ENCODE measurements around the gene ZNF343. TPM values are rescaled to one million over a fixed set of nuclear protein-coding genes. Genes with fewer than 3 reads are reported as not detected.

Gene ZNF343
- total and polyA plus RNA-seq, 2 donors (not counting 1 experiment from before 2014, with no cell fraction given), result 11.6 to 23.4 TPM

- no peak overlapping the region for H2AFZ ChIP-seq (ENCODE audit: insufficient read depth, low read depth, low read length, poor library complexity, severe bottlenecking)
- peaks cover 0 to 1% (median 0%) of the 10 kb centered on the region in 3 donors for H3K9me3 ChIP-seq (ENCODE audit: control extremely low read depth in 1 of 3, control insufficient read depth in 2 of 3, insufficient read depth in 1 of 3, low read length in 2 of 3)
- H3K4me3 ChIP-seq (ENCODE audit: control extremely low read depth in 1 of 5, extremely low read depth in 1 of 5, insufficient read depth in 1 of 5, low read depth in 2 of 5, low read length in 4 of 5), result no peak overlapping the region
- no peak overlapping the region for H3K27ac Mint-ChIP-seq
- H3K4me2 ChIP-seq (replicated peaks; ENCODE audit: low read depth, low read length, poor library complexity, severe bottlenecking), result no peak overlapping the region
- H3K79me2 ChIP-seq (ENCODE audit: control insufficient read depth, insufficient read depth, low read length), result no peaks in the 10 kb centered on the region
- intact Hi-C loops (cut with micrococcal nuclease), result no loop called here
- H3K4me1 ChIP-seq (ENCODE audit: control insufficient read depth in 2 of 2, insufficient read depth in 2 of 2, low read length in 2 of 2), result no peaks in the 10 kb centered on the region
- no peak for DNase-seq
- WGBS (ENCODE audit: insufficient coverage), result no CpG with 5 or more reads among the region's 1 CpG
- H3K4me1 Mint-ChIP-seq, result no peaks in the 10 kb centered on the region
- ChIA-PET CTCF (no interaction called here), POLR2A (no interaction called here)
- peaks cover 0 to 6% (median 0%) of the 10 kb centered on the region in 4 experiments for H3K27me3 ChIP-seq (replicated peaks in 1 of 4; ENCODE audit: control extremely low read depth in 1 of 4, control insufficient read depth in 3 of 4, insufficient read depth in 4 of 4, low read length in 3 of 4)
- no peak overlapping the region for H3K4me3 Mint-ChIP-seq
- TF ChIP-seq EZH2 (IDR thresholded peaks at IDR 0.05; ENCODE audit: borderline replicate concordance, insufficient read depth, low read depth, low read length, poor library complexity, severe bottlenecking), result no peak
- TF ChIP-seq, protein P1, sequence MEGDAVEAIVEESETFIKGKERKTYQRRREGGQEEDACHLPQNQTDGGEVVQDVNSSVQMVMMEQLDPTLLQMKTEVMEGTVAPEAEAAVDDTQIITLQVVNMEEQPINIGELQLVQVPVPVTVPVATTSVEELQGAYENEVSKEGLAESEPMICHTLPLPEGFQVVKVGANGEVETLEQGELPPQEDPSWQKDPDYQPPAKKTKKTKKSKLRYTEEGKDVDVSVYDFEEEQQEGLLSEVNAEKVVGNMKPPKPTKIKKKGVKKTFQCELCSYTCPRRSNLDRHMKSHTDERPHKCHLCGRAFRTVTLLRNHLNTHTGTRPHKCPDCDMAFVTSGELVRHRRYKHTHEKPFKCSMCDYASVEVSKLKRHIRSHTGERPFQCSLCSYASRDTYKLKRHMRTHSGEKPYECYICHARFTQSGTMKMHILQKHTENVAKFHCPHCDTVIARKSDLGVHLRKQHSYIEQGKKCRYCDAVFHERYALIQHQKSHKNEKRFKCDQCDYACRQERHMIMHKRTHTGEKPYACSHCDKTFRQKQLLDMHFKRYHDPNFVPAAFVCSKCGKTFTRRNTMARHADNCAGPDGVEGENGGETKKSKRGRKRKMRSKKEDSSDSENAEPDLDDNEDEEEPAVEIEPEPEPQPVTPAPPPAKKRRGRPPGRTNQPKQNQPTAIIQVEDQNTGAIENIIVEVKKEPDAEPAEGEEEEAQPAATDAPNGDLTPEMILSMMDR (IDR thresholded peaks at IDR 0.05), result no peak
- H3K9me3 Mint-ChIP-seq (ENCODE audit: insufficient read depth), result no peaks in the 10 kb centered on the region
- H3K36me3 ChIP-seq (replicated peaks in 1 of 2; ENCODE audit: control extremely low read depth in 1 of 2, control insufficient read depth in 1 of 2, extremely low read depth in 1 of 2, insufficient read depth in 2 of 2, low read length in 1 of 2), result no peaks in the 10 kb centered on the region
- ATAC-seq (ENCODE audit: low read depth), result no peak
- no peak overlapping the region for H3K9ac ChIP-seq (ENCODE audit: low read length)
- H3K27ac ChIP-seq (ENCODE audit: low read length in 2 of 2), result no peak overlapping the region
- no peaks in the 10 kb centered on the region for H4K20me1 ChIP-seq (ENCODE audit: control insufficient read depth, insufficient read depth, low read length, poor library complexity, severe bottlenecking)
- peaks cover 42% of the 10 kb centered on the region for H3K27me3 Mint-ChIP-seq
These were observed 35.5 kb upstream of the ZNF343 start for GRCh38 chr20:2544211-2544610.

- no peak overlapping the region for H3K4me3 Mint-ChIP-seq
- Histone ChIP-seq H3K4me3 (ENCODE audit: control extremely low read depth in 1 of 5, extremely low read depth in 1 of 5, insufficient read depth in 1 of 5, low read depth in 2 of 5, low read length in 4 of 5) (no peak overlapping the region), H3K9me3 (ENCODE audit: control extremely low read depth in 1 of 3, control insufficient read depth in 2 of 3, insufficient read depth in 1 of 3, low read length in 2 of 3) (peaks cover 0 to 1% (median 0%) of the 10 kb centered on the region in 3 donors), H3K36me3 (replicated peaks in 1 of 2; ENCODE audit: control extremely low read depth in 1 of 2, control insufficient read depth in 1 of 2, extremely low read depth in 1 of 2, insufficient read depth in 2 of 2, low read length in 1 of 2) (no peaks in the 10 kb centered on the region), H3K4me1 (ENCODE audit: control insufficient read depth in 2 of 2, insufficient read depth in 2 of 2, low read length in 2 of 2) (no peaks in the 10 kb centered on the region), H3K4me2 (replicated peaks; ENCODE audit: low read depth, low read length, poor library complexity, severe bottlenecking) (no peak overlapping the region), H4K20me1 (ENCODE audit: control insufficient read depth, insufficient read depth, low read length, poor library complexity, severe bottlenecking) (no peaks in the 10 kb centered on the region), H3K27me3 (replicated peaks in 1 of 4; ENCODE audit: control extremely low read depth in 1 of 4, control insufficient read depth in 3 of 4, insufficient read depth in 4 of 4, low read length in 3 of 4) (peaks cover 0 to 12% (median 3%) of the 10 kb centered on the region in 4 experiments), H3K79me2 (ENCODE audit: control insufficient read depth, insufficient read depth, low read length) (no peaks in the 10 kb centered on the region), H2AFZ (ENCODE audit: insufficient read depth, low read depth, low read length, poor library complexity, severe bottlenecking) (no peak overlapping the region), H3K27ac (ENCODE audit: low read length in 2 of 2) (no peak overlapping the region), H3K9ac (ENCODE audit: low read length) (no peak overlapping the region)
- no peak overlapping the region for H3K27ac Mint-ChIP-seq
- 100% methylated on average over 3 of the region's 4 CpGs for WGBS (ENCODE audit: insufficient coverage)
- ATAC-seq (ENCODE audit: low read depth) (no peak), DNase-seq (no peak)
- no peak for TF ChIP-seq EZH2 (IDR thresholded peaks at IDR 0.05; ENCODE audit: borderline replicate concordance, insufficient read depth, low read depth, low read length, poor library complexity, severe bottlenecking)
- H3K4me1 Mint-ChIP-seq, result no peaks in the 10 kb centered on the region
- CTCF ChIA-PET, result no interaction called here
- H3K9me3 Mint-ChIP-seq (ENCODE audit: insufficient read depth), result no peaks in the 10 kb centered on the region
- intact Hi-C loops (cut with micrococcal nuclease), result no loop called here
- POLR2A ChIA-PET, result no interaction called here
- H3K27me3 Mint-ChIP-seq, result peaks cover 52% of the 10 kb centered on the region
These were observed 33.6 kb upstream of the ZNF343 start for GRCh38 chr20:2542361-2542760.
